Measurements from ENCODE around the gene SFT2D2. TPM values are rescaled to one million over a fixed set of nuclear protein-coding genes. Genes with fewer than 3 reads are reported as not detected.

The SFT2D2 gene
- total and polyA plus RNA-seq, 12 donors = 3.5 to 69.9 (median 34.9) TPM

DNA sequence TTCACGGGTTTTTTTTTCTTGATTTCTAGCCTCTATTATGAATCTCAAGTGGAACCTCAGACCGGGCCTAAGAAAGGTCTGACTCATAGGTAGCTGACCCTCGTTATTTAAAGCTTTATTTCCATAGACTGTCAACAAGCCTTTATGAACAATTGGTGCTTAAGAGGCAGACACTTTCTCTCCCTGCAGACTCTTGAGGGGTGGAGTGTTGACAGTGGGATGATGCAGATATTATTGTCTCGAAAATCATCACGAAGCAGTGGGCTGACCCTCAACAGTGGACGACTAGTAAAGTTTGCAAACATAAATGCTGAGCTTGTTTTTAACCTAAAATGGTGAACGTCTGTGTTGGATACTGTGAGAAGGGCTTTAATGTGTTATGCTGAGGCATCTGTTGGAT is 1.8 kb downstream of the SFT2D2 start:
- Histone ChIP-seq H3K36me3 (replicated peaks in 1 of 2) (peaks cover 0 to 8% of the 10 kb centered on the region in 2 donors), H3K4me1 (replicated peaks in 1 of 2) (peaks cover 13 to 48% of the 10 kb centered on the region in 2 donors), H3K4me3 (peak overlapping the region in 1 of 4 donors; percentile 97), H3K27me3 (no peaks in the 10 kb centered on the region), H3K27ac (peak overlapping the region in 2 of 5 donors; percentile 85 to 91), H3K9me3 (replicated peaks in 1 of 3) (no peaks in the 10 kb centered on the region)
- intact Hi-C loops (cut with DNase I) = no loop called here
- WGBS, 4 donors = 50 to 72% (median 63%) methylated on average over 7 of the region's 7 CpGs
- TF ChIP-seq POLR2A (IDR thresholded peaks at IDR 0.05) = no peak
- TF ChIP-seq, protein P1, sequence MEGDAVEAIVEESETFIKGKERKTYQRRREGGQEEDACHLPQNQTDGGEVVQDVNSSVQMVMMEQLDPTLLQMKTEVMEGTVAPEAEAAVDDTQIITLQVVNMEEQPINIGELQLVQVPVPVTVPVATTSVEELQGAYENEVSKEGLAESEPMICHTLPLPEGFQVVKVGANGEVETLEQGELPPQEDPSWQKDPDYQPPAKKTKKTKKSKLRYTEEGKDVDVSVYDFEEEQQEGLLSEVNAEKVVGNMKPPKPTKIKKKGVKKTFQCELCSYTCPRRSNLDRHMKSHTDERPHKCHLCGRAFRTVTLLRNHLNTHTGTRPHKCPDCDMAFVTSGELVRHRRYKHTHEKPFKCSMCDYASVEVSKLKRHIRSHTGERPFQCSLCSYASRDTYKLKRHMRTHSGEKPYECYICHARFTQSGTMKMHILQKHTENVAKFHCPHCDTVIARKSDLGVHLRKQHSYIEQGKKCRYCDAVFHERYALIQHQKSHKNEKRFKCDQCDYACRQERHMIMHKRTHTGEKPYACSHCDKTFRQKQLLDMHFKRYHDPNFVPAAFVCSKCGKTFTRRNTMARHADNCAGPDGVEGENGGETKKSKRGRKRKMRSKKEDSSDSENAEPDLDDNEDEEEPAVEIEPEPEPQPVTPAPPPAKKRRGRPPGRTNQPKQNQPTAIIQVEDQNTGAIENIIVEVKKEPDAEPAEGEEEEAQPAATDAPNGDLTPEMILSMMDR (IDR thresholded peaks at IDR 0.05) = no peak
- no peak for DNase-seq

GRCh38 chr1:168229893-168230292 is 4.1 kb downstream of the SFT2D2 start:
- Histone ChIP-seq H3K4me1 (replicated peaks in 1 of 2) (peaks cover 13 to 48% of the 10 kb centered on the region in 2 donors), H3K36me3 (replicated peaks in 1 of 2) (peaks cover 0 to 28% of the 10 kb centered on the region in 2 donors), H3K27me3 (no peaks in the 10 kb centered on the region), H3K9me3 (replicated peaks in 1 of 3) (no peaks in the 10 kb centered on the region), H3K27ac (no peak overlapping the region), H3K4me3 (no peak overlapping the region)
- intact Hi-C loops (cut with DNase I) = no loop called here
- DNase-seq = no peak
- WGBS, 4 donors = 90 to 100% (median 99%) methylated on average over 3 to 4 of the region's 4 CpGs
- TF ChIP-seq, protein P1 (IDR thresholded peaks at IDR 0.05) = no peak
- no peak for TF ChIP-seq POLR2A (IDR thresholded peaks at IDR 0.05)

DNA sequence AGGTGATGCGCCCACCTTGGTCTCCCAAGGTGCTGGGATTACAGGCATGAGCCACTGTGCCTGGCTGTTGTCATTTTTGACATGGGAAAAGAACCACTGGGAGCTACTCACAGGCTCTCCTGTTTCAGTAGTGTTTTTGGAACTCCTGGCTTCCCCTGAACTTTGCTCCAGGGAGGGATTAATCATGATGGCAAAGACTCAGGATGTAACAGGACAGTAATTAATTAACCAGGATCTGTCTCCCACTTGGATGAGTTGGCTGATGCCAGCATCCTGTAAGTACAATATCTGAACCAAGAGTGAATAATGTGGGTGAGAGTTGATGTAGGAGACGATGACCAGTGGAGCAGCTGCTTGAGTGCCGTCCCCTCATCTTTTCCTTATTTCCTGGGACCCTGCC is 4.9 kb downstream of the SFT2D2 start:
- no peak for TF ChIP-seq POLR2A (IDR thresholded peaks at IDR 0.05)
- TF ChIP-seq, protein P1 (IDR thresholded peaks at IDR 0.05) = no peak
- Histone ChIP-seq H3K27ac (no peak overlapping the region), H3K4me3 (no peak overlapping the region), H3K36me3 (replicated peaks in 1 of 2) (peaks cover 0 to 35% of the 10 kb centered on the region in 2 donors), H3K27me3 (no peaks in the 10 kb centered on the region), H3K4me1 (replicated peaks in 1 of 2) (peaks cover 13 to 52% of the 10 kb centered on the region in 2 donors), H3K9me3 (replicated peaks in 1 of 3) (no peaks in the 10 kb centered on the region)
- intact Hi-C loops (cut with DNase I) = no loop called here
- WGBS, 4 donors = 90 to 98% (median 93%) methylated on average over 2 to 3 of the region's 3 CpGs
- DNase-seq = no peak

- Histone ChIP-seq H3K27me3 (no peaks in the 10 kb centered on the region), H3K27ac (peak overlapping the region in 2 of 5 donors; percentile 35 to 73), H3K9me3 (replicated peaks in 1 of 3) (no peaks in the 10 kb centered on the region), H3K4me1 (replicated peaks in 1 of 2) (peaks cover 0 to 29% of the 10 kb centered on the region in 2 donors), H3K4me3 (no peak overlapping the region), H3K36me3 (replicated peaks in 1 of 2) (peaks cover 0 to 48% of the 10 kb centered on the region in 2 donors)
- intact Hi-C loops (cut with DNase I) = no loop called here
- DNase-seq = peak in 3 of 7 donors; percentile 30 to 39 (median 31)
- TF ChIP-seq, protein P1 (IDR thresholded peaks at IDR 0.05) = peak; percentile 17 to 50 (median 41)
- TF ChIP-seq POLR2A (IDR thresholded peaks at IDR 0.05) = no peak
- 92 to 96% (median 93%) methylated on average over 8 of the region's 8 CpGs for WGBS, 4 donors
These were observed 9.2 kb downstream of the SFT2D2 start for GRCh38 chr1:168234846-168235547.
